ENCODE measurements around the gene ELAVL1. TPM values are rescaled to one million over a fixed set of nuclear protein-coding genes. Genes with fewer than 3 reads are reported as not detected.

ELAVL1 gene
- total RNA-seq, 2 donors from 2014 or later = 31.0 to 37.4 TPM

DNA sequence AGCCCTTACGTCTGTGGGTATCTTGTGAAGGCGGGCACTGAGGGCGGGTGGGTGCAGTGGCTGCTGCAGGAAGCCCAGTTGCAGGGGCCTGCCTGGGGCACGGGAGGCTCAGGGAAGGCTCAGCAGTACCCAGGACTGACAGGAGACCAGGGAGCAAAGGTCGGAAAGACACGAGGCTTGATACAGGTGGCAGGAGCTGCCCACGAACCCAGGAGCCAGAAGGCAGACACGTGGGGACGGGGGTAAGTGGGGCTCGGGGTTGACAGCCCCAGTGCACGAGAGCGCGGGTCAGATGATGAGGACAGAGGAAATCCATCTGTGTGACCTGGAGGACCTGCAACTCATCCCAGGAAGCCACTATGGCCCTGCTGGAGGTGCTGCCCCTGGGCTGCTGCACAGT, 25.3 kb downstream of the ELAVL1 start:
- peaks cover 0 to 57% of the 10 kb centered on the region in 2 donors for H3K4me1 ChIP-seq
- H3K36me3 ChIP-seq = peaks cover 40% of the 10 kb centered on the region
- H3K4me3 ChIP-seq = no peak overlapping the region
- no peak overlapping the region for H3K27ac ChIP-seq
- H3K9me3 ChIP-seq = no peaks in the 10 kb centered on the region
- no peaks in the 10 kb centered on the region for H3K27me3 ChIP-seq
- no peak for DNase-seq (ENCODE audit: low spot score)
- TF ChIP-seq, protein P1, sequence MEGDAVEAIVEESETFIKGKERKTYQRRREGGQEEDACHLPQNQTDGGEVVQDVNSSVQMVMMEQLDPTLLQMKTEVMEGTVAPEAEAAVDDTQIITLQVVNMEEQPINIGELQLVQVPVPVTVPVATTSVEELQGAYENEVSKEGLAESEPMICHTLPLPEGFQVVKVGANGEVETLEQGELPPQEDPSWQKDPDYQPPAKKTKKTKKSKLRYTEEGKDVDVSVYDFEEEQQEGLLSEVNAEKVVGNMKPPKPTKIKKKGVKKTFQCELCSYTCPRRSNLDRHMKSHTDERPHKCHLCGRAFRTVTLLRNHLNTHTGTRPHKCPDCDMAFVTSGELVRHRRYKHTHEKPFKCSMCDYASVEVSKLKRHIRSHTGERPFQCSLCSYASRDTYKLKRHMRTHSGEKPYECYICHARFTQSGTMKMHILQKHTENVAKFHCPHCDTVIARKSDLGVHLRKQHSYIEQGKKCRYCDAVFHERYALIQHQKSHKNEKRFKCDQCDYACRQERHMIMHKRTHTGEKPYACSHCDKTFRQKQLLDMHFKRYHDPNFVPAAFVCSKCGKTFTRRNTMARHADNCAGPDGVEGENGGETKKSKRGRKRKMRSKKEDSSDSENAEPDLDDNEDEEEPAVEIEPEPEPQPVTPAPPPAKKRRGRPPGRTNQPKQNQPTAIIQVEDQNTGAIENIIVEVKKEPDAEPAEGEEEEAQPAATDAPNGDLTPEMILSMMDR (IDR thresholded peaks at IDR 0.05) = no peak

DNA sequence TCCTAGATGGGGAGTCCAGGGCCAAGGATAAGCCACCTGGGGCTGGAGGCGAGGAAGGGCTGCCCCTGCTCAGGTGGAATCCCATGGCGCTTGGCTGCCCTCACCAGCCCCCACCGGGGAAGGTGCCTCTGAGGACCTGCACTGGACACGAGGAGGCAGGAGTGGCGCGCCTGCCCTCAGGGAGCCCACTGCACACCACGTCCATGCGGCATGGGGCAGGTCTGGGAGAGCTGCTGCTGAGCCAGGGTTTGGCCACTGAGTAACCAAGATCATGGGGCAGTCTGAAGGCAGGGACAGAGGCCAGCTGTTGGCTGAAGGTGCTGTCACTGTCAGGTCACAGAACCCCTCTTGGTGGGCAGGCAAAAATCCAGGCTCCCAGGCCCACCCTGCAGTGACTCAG, 25.9 kb downstream of the ELAVL1 start:
- H3K36me3 ChIP-seq = peaks cover 40% of the 10 kb centered on the region
- no peak overlapping the region for H3K4me3 ChIP-seq
- H3K9me3 ChIP-seq = no peaks in the 10 kb centered on the region
- H3K27ac ChIP-seq = no peak overlapping the region
- H3K27me3 ChIP-seq = no peaks in the 10 kb centered on the region
- TF ChIP-seq, protein P1 (IDR thresholded peaks at IDR 0.05) = no peak
- DNase-seq (ENCODE audit: low spot score) = no peak
- peaks cover 0 to 61% of the 10 kb centered on the region in 2 donors for H3K4me1 ChIP-seq

DNA sequence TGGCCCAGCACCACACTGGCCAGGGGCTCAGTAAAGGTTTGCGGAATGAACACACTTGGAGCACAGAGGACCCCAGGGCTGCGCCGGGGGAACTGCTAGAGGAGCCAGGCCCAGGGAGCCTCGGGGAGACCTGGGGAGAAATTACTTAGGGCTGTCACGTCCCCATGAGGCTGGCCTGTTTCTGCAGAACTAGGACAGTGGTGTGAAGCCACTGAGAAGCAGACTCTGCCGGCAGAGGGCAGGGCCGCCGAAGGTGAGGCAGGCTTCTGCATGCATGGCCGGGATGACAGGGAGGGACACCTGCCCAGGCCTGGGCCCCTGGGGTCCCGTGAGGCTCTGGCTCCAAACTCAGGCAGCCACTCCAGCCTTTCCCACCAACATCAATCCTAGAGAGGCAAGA, 26.4 kb downstream of the ELAVL1 start:
- DNase-seq (ENCODE audit: low spot score) = no peak
- no peaks in the 10 kb centered on the region for H3K9me3 ChIP-seq
- H3K27ac ChIP-seq = peak overlapping the region in 1 of 2 donors; percentile 50
- no peaks in the 10 kb centered on the region for H3K27me3 ChIP-seq
- peaks cover 38% of the 10 kb centered on the region for H3K36me3 ChIP-seq
- H3K4me1 ChIP-seq = peaks cover 0 to 61% of the 10 kb centered on the region in 2 donors
- H3K4me3 ChIP-seq = no peak overlapping the region
- TF ChIP-seq, protein P1 (IDR thresholded peaks at IDR 0.05) = no peak

DNA sequence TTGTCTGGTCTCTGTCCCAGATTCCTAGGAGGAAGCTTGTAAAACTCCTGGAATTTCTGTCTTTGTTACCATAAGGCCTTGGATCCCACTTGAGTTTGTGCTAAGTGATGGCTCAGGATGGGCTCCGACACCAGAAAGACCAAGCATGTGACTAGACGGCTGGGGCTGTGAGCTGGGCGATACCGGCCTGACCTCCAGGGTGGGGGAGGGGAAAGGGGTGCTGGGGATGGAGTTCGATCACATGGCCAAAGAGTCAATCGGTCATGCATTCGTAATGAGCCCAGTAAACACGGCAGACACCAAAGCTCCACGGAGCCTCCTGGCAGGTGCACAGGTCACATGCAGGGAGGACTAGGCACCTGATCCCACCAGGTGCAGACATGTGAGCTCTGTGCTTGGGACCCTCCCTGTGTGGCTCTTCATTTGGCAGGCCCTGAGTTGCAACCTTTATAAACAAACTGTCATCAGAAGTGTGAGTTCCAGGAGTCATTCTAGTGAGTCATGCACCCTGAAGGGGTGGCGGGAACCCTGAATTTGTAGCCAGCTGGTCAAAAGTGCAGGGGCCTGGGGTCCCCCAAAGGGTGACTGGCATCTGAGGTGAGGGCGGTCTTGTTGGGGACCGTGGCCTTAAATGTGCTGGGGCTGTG, 27.1 kb downstream of the ELAVL1 start:
- peaks cover 39% of the 10 kb centered on the region for H3K36me3 ChIP-seq
- peaks cover 0 to 54% of the 10 kb centered on the region in 2 donors for H3K4me1 ChIP-seq
- TF ChIP-seq, protein P1 (IDR thresholded peaks at IDR 0.05) = no peak
- no peaks in the 10 kb centered on the region for H3K9me3 ChIP-seq
- no peak for DNase-seq (ENCODE audit: low spot score)
- H3K4me3 ChIP-seq = no peak overlapping the region
- no peaks in the 10 kb centered on the region for H3K27me3 ChIP-seq
- peak overlapping the region in 1 of 2 donors; percentile 50 for H3K27ac ChIP-seq

DNA sequence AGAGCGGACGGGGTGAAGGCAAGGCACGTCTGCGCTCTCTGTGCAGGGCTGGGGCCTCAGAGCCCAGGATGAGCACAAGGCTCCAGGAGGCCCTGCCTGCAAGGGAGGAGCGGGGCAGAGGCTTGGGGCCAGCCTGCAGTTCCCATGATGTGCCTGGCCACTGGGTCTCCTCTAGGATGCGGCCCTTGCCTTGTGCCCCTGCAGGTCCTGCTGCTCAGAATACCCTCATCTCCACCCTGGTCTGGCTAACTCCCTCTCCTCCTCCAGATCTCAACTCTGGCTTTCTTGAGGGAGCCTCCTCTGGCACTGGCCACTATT, 27.8 kb downstream of the ELAVL1 start:
- H3K27ac ChIP-seq = no peak overlapping the region
- peaks cover 44% of the 10 kb centered on the region for H3K36me3 ChIP-seq
- peaks cover 0 to 48% of the 10 kb centered on the region in 2 donors for H3K4me1 ChIP-seq
- TF ChIP-seq, protein P1 (IDR thresholded peaks at IDR 0.05) = no peak
- no peak for DNase-seq (ENCODE audit: low spot score)
- no peaks in the 10 kb centered on the region for H3K27me3 ChIP-seq
- H3K4me3 ChIP-seq = no peak overlapping the region
- no peaks in the 10 kb centered on the region for H3K9me3 ChIP-seq

Measured in right atrium auricular region (tissue), 2 donors.